HG03175 (cell line): Measurements from ENCODE around the gene LDB2.
"Not testable (repeated sequence)": the region's sequence is repeated elsewhere in the genome, so short reads cannot be mapped to it uniquely, and the experiment has no call there.

Experiments
- ATAC-seq: cut with Tn5 transposase; IDR thresholded peaks from one replicate; pipeline ENCODE4 v1.9.1; 2021; ENCODE audit warnings: mild to moderate bottlenecking, moderate library complexity; ENCODE audit not compliant: unreplicated experiment

LDB2 gene

GRCh38 chr4:16579866-16580265, 318.6 kb downstream of the LDB2 start:
- no peak for ATAC-seq

- ATAC-seq, result no peak
Measured at GRCh38 chr4:16577177-16577576, 321.3 kb downstream of the LDB2 start.

- ATAC-seq, result no peak
Measured at GRCh38 chr4:16574981-16575380, 323.5 kb downstream of the LDB2 start.

GRCh38 chr4:16573739-16574138, 324.7 kb downstream of the LDB2 start:
- ATAC-seq, result no peak

- no peak for ATAC-seq
Measured at GRCh38 chr4:16573206-16573605, 325.2 kb downstream of the LDB2 start.

GRCh38 chr4:16572631-16573030, 325.8 kb downstream of the LDB2 start:
- ATAC-seq, result no peak

GRCh38 chr4:16572161-16572560, 326.3 kb downstream of the LDB2 start:
- no peak for ATAC-seq

- ATAC-seq, result no peak
Measured at GRCh38 chr4:16569790-16570189, 328.7 kb downstream of the LDB2 start.

- not testable (repeated sequence) for ATAC-seq
Measured at GRCh38 chr4:16557316-16557715, 341.1 kb downstream of the LDB2 start.

GRCh38 chr4:16555156-16555555, 343.3 kb downstream of the LDB2 start:
- no peak for ATAC-seq

GRCh38 chr4:16550531-16550930, 347.9 kb downstream of the LDB2 start:
- ATAC-seq, result no peak

GRCh38 chr4:16545656-16546055, 352.8 kb downstream of the LDB2 start:
- ATAC-seq, result no peak

- no peak for ATAC-seq
Measured at GRCh38 chr4:16544869-16545268, 353.6 kb downstream of the LDB2 start.

- no peak for ATAC-seq
Measured at GRCh38 chr4:16544251-16544721, 354.2 kb downstream of the LDB2 start.

GRCh38 chr4:16537926-16538325, 360.5 kb downstream of the LDB2 start:
- no peak for ATAC-seq

GRCh38 chr4:16532240-16532970, 366.0 kb downstream of the LDB2 start:
- no peak for ATAC-seq

- no peak for ATAC-seq
Measured at GRCh38 chr4:16530688-16531635, 367.5 kb downstream of the LDB2 start.

GRCh38 chr4:16524911-16525554, 373.4 kb downstream of the LDB2 start:
- ATAC-seq, result no peak

GRCh38 chr4:16524406-16524805, 374.0 kb downstream of the LDB2 start:
- no peak for ATAC-seq

GRCh38 chr4:16523526-16523925, 374.9 kb downstream of the LDB2 start:
- ATAC-seq, result not testable (repeated sequence)

- ATAC-seq, result no peak
Measured at GRCh38 chr4:16521156-16521915, 377.1 kb downstream of the LDB2 start.
